CD4-positive, alpha-beta memory T cell (primary cell): ENCODE data around the gene GHITM. TPM values are rescaled to one million over a fixed set of nuclear protein-coding genes. Genes with fewer than 3 reads are reported as not detected.
"Not testable (repeated sequence)": the region's sequence is repeated elsewhere in the genome, so short reads cannot be mapped to it uniquely, and the experiment has no call there.

ENCODE experiments used
- CTCF ChIA-PET: fragments of 350-600 bp; sonication (Branson Sonifier 250); formaldehyde crosslinking; loops from one replicate; lab custom pipeline; 2021; ENCODE audit warnings: inconsistent platforms; ENCODE audit not compliant: partially characterized antibody; lab: Charles Lee
- POLR2A ChIA-PET: fragments of 350-600 bp; sonication (Branson Sonifier 250); formaldehyde crosslinking; loops from one replicate; lab custom pipeline; 2021; ENCODE audit not compliant: partially characterized antibody; lab: Charles Lee
- DNase-seq, 5 donors: peaks; one replicate each; pipeline versions ENCODE4 v3.0.0 to v3.0.0-alpha.2; 2020 to 2022; ENCODE audit warnings: mixed read lengths in 1 of 5
- H3K27ac ChIP-seq: one replicate; pipeline ENCODE4 v1.7.0; 2013; ENCODE audit warnings: low read depth, low read length
- H3K27me3 ChIP-seq: 2 replicates; pipeline ENCODE4 v1.7.0; 2013; ENCODE audit warnings: mild to moderate bottlenecking, low read length, moderate library complexity; ENCODE audit not compliant: insufficient read depth
- H3K36me3 ChIP-seq: 2 replicates; pipeline ENCODE4 v1.7.0; 2013; ENCODE audit warnings: mild to moderate bottlenecking, low read length, moderate library complexity; ENCODE audit not compliant: insufficient read depth
- H3K4me1 ChIP-seq: 2 replicates; pipeline ENCODE4 v1.7.0; 2013; ENCODE audit warnings: mild to moderate bottlenecking, low read length, moderate library complexity; ENCODE audit not compliant: insufficient read depth
- H3K4me3 ChIP-seq, 2 donors: one replicate each; pipeline ENCODE4 v1.7.0; 2013; ENCODE audit warnings: low read length in 2 of 2, mild to moderate bottlenecking in 1 of 2
- H3K9me3 ChIP-seq, 2 donors: one replicate each; pipeline ENCODE4 v1.7.0; 2013; ENCODE audit warnings: low read length in 2 of 2, control low read depth in 1 of 2; ENCODE audit not compliant: control insufficient read depth in 1 of 2
- H3K27ac Mint-ChIP-seq, 7 donors: one replicate each; pipeline ENCODE4 v1.8.0; 2020 to 2021; ENCODE audit warnings: mixed read lengths in 7 of 7, mild to moderate bottlenecking in 6 of 7, inconsistent platforms in 3 of 7, moderate library complexity in 3 of 7
- H3K27me3 Mint-ChIP-seq, 2 donors: one replicate each; pipeline ENCODE4 v1.8.0; 2020 to 2021; ENCODE audit warnings: mixed read lengths in 2 of 2
- H3K36me3 Mint-ChIP-seq, 2 donors: one replicate each; pipeline ENCODE4 v1.8.0; 2020 to 2021; ENCODE audit warnings: mixed read lengths in 2 of 2, inconsistent platforms in 1 of 2, mild to moderate bottlenecking in 1 of 2
- H3K4me1 Mint-ChIP-seq, 4 donors: one replicate each; pipeline ENCODE4 v1.8.0; 2020 to 2021; ENCODE audit warnings: mixed read lengths in 4 of 4, mild to moderate bottlenecking in 1 of 4
- H3K4me3 Mint-ChIP-seq, 8 donors: one replicate each; pipeline ENCODE4 v1.8.0; 2020 to 2021; ENCODE audit warnings: mixed read lengths in 8 of 8, mild to moderate bottlenecking in 7 of 8, moderate library complexity in 6 of 8, inconsistent platforms in 3 of 8
- H3K9me3 Mint-ChIP-seq, 8 donors: one replicate each; pipeline ENCODE4 v1.8.0; 2020 to 2021; ENCODE audit warnings: mixed read lengths in 8 of 8, mild to moderate bottlenecking in 5 of 8, inconsistent platforms in 3 of 8, moderate library complexity in 1 of 8
- intact Hi-C: fragments of 100-400 bp; cut with micrococcal nuclease; formaldehyde crosslinking; loops from one replicate; pipeline ENCODE4 v1.15.1; 2023
- polyA plus RNA-seq, 2 donors: library from polyadenylated mRNA; unstranded; fragments of 300-500 nt; fragmentation: Illumina TruSeq; gene quantifications; one replicate each; pipeline ENCODE4 v1.2.3, GENCODE V29; 2021
- total RNA-seq, 2 experiments: library from RNA; stranded (reverse); gene quantifications; one replicate each; pipeline ENCODE4 v1.2.3, GENCODE V29; 2021

The GHITM gene
- 10 to 100 TPM; 83.4 to 88.6 TPM for total RNA-seq
- polyA plus RNA-seq, result 100 to 1,000 TPM; 258 to 525 TPM

DNA sequence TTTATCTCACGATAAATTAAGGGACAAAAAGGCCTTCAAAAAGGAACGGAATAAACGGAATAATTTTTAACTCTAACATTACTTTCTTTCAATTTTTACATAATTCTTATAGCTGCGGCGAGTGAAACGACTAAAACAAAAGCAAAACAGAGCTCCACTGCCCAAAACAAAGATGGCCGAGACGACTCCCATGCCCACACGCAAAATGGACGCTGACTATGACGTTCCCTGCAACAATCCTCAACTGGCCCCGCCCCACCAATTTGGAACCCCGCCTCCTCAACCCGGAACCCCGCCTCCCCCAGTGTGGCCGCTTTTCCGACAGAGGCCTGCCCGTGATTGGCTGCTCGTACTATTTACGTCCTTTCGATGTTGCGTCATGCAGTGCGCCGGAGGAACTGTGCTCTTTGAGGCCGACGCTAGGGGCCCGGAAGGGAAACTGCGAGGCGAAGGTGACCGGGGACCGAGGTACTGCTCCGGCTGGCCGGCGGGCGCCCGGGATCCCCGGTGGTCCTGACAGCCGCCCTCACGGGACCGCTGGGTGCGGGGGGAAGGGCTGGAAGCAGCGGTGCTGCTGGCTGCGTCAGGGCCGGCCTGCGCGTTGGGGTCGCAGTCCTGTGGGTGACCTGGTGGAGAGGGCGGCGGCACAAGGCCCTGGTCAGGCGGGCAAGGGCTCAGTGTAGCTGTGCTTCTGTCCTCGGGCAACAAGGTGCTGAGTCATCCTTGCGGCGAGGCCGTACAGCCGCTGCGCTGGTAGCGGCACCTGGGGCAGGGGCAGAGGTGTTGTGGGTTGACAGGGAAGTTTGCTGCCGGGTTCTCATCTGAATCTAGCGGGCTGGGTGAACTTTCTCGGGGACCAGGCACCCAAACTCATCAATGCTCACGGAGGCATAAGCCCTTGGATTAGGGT lies at the start of gene GHITM:
TSS of gene GHITM (plus strand) at position 384 of the 910 bp plus-strand sequence. CDS start 1,992 bp downstream, outside the sequence.
- Histone ChIP-seq H3K4me3 (peak within 1 kb of the TSS; percentile 43 to 95), H3K9me3 (no peaks in the 10 kb centered on the region), H3K27me3 (no peaks in the 10 kb centered on the region), H3K4me1 (peaks cover 25% of the 10 kb centered on the region), H3K27ac (peak within 1 kb of the TSS; percentile 97), H3K36me3 (peaks cover 20% of the 10 kb centered on the region)
- no peaks in the 10 kb centered on the region for H3K9me3 Mint-ChIP-seq
- peaks cover 20 to 34% (median 24%) of the 10 kb centered on the region in 4 donors for H3K4me1 Mint-ChIP-seq
- ChIA-PET CTCF (interaction anchor here (0.9 to 3.8 kb wide), 5 partner anchors 8 to 401 kb away, joined by 3 to 28 read pairs (median 3); no protein-coding TSS in a partner anchor), POLR2A (interaction anchor here (1.0 to 3.3 kb wide), 7 partner anchors 10 to 190 kb away, joined by 3 to 16 read pairs (median 5); partner anchors contain the start of gene CCSER2)
- peak; percentile 99 to 100 (median 100) for DNase-seq
- intact Hi-C loops, result loop anchor here (1.0 to 10.0 kb wide), 3 partner anchors 53 to 405 kb away; partner anchors contain the start of gene CDHR1
- H3K36me3 Mint-ChIP-seq, result peaks cover 23 to 41% of the 10 kb centered on the region in 2 donors
- peak within 1 kb of the TSS; percentile 89 to 99 (median 96) for H3K4me3 Mint-ChIP-seq
- H3K27me3 Mint-ChIP-seq, result no peaks in the 10 kb centered on the region
- peak within 1 kb of the TSS; percentile 96 to 99 (median 98) for H3K27ac Mint-ChIP-seq

DNA sequence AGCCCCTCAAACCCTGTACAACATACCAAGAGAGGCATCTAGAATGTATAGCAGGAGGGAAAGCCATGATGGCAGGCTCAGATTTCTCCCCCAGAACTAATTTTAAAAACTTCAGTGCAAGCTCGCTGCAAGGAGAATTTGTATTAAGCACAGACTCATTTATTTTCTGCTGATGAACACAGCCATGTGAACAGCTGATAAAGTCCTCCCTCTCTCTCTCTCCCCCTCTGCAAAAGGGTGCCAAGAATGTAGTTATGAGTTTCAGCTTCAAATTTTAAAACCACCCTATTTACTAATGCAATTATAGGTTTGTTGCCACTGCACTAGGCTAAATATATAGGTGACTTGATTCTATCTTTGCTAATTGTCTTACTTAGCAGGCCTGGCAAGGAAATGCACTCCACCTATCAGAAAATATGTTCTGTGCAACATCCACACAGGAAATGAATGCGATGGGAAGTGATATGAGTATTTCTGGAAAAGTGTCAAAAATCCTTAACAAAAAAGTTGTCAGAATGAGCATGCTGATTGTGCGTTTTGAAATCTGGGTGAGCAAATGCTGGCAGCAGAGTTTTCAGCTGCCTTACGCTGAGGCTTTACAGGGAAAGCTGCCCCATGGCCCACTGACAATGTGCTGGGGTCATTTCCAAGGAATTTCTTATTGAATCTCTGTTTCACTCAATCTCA lies 43.4 kb upstream of the GHITM start:
- intact Hi-C loops, result no loop called here

GRCh38 chr10:84097787-84098353 lies 41.4 kb upstream of the GHITM start:
- H3K4me3 ChIP-seq, result no peak overlapping the region
- ChIA-PET CTCF (no interaction called here), POLR2A (no interaction called here)
- DNase-seq, result no peak
- H3K4me3 Mint-ChIP-seq, result no peak overlapping the region
- H3K9me3 Mint-ChIP-seq, result no peaks in the 10 kb centered on the region
- no peaks in the 10 kb centered on the region for H3K9me3 ChIP-seq
- no peak overlapping the region for H3K27ac ChIP-seq
- peaks cover 3 to 4% of the 10 kb centered on the region in 2 donors for H3K27me3 Mint-ChIP-seq
- no peak overlapping the region for H3K27ac Mint-ChIP-seq
- no peaks in the 10 kb centered on the region for H3K4me1 Mint-ChIP-seq
- H3K4me1 ChIP-seq, result no peaks in the 10 kb centered on the region
- H3K27me3 ChIP-seq, result no peaks in the 10 kb centered on the region
- no peaks in the 10 kb centered on the region for H3K36me3 Mint-ChIP-seq
- no peaks in the 10 kb centered on the region for H3K36me3 ChIP-seq
- intact Hi-C loops, result no loop called here

More for the DNA sequence above, 43.4 kb upstream of the GHITM start:
- H3K27me3 ChIP-seq, result no peaks in the 10 kb centered on the region
- Mint-ChIP-seq H3K27ac (no peak overlapping the region), H3K27me3 (peaks cover 1 to 7% of the 10 kb centered on the region in 2 donors), H3K9me3 (no peaks in the 10 kb centered on the region), H3K36me3 (no peaks in the 10 kb centered on the region), H3K4me1 (no peaks in the 10 kb centered on the region), H3K4me3 (no peak overlapping the region)
- no peak for DNase-seq
- H3K9me3 ChIP-seq, result no peaks in the 10 kb centered on the region
- ChIA-PET CTCF (interaction anchor here (0.6 kb wide), 1 partner anchor 812 kb away, joined by 3 read pairs; no protein-coding TSS in a partner anchor), POLR2A (no interaction called here)
- H3K4me1 ChIP-seq, result no peaks in the 10 kb centered on the region
- no peak overlapping the region for H3K4me3 ChIP-seq
- no peaks in the 10 kb centered on the region for H3K36me3 ChIP-seq
- no peak overlapping the region for H3K27ac ChIP-seq

DNA sequence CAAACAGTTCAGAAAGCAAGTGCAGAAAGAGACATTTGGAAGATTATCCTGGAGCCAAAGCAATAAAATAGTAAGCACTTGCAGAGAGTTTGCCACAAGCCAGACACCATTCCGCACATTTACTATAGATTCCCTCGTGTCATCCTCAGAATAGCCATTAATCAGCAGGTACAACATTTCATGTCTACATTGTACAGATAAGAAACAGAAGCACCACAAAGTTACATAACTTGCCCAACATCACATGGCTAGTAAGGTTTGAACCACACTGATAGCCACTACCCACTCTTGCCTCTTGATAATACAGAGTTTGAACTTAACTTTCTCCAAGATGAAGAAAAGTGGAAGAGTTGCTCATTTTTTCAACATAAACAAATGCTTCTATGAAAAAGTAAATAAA lies 40.6 kb upstream of the GHITM start:
- no peak for DNase-seq
- Mint-ChIP-seq H3K4me1 (no peaks in the 10 kb centered on the region), H3K27ac (no peak overlapping the region), H3K36me3 (no peaks in the 10 kb centered on the region), H3K9me3 (no peaks in the 10 kb centered on the region), H3K4me3 (no peak overlapping the region), H3K27me3 (peaks cover 3 to 4% of the 10 kb centered on the region in 2 donors)
- ChIA-PET POLR2A (no interaction called here), CTCF (no interaction called here)
- Histone ChIP-seq H3K4me1 (no peaks in the 10 kb centered on the region), H3K36me3 (no peaks in the 10 kb centered on the region), H3K9me3 (no peaks in the 10 kb centered on the region), H3K4me3 (no peak overlapping the region), H3K27me3 (no peaks in the 10 kb centered on the region), H3K27ac (no peak overlapping the region)
- intact Hi-C loops, result no loop called here

DNA sequence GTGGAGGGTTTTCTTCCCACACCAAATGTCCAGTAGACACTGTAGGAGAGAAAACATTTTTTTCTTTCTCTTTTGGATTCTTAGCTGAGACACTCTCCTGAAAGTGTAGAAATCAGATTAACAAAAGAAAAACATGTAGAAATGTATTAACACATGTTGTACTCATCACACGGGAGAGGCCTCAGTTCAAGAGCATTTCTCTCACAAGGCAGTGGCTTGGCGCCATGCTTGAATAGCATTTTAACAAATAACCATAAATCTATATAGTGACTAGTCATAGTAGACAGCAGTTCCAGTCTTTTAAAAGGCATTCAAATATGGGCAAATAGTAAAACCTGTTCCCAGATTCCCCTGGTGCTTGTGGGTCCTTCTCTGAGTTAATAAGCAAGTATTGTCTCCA lies 38.3 kb upstream of the GHITM start:
- H3K4me3 Mint-ChIP-seq, result no peak overlapping the region

GRCh38 chr10:84108797-84109196 lies 30.5 kb upstream of the GHITM start:
- Mint-ChIP-seq H3K36me3 (no peaks in the 10 kb centered on the region), H3K9me3 (no peaks in the 10 kb centered on the region), H3K4me1 (no peaks in the 10 kb centered on the region), H3K27me3 (peaks cover under 1 to 6% of the 10 kb centered on the region in 2 donors), H3K4me3 (no peak overlapping the region), H3K27ac (no peak overlapping the region)
- no peak for DNase-seq
- H3K27me3 ChIP-seq, result no peaks in the 10 kb centered on the region
- H3K9me3 ChIP-seq, result no peaks in the 10 kb centered on the region
- H3K36me3 ChIP-seq, result no peaks in the 10 kb centered on the region
- H3K27ac ChIP-seq, result no peak overlapping the region
- no peaks in the 10 kb centered on the region for H3K4me1 ChIP-seq
- intact Hi-C loops, result no loop called here
- H3K4me3 ChIP-seq, result no peak overlapping the region
- CTCF ChIA-PET, result no interaction called here
- POLR2A ChIA-PET, result no interaction called here

More for the DNA sequence above, 38.3 kb upstream of the GHITM start:
- Histone ChIP-seq H3K4me3 (no peak overlapping the region), H3K4me1 (no peaks in the 10 kb centered on the region), H3K27me3 (no peaks in the 10 kb centered on the region), H3K36me3 (no peaks in the 10 kb centered on the region), H3K27ac (no peak overlapping the region), H3K9me3 (no peaks in the 10 kb centered on the region)
- peaks cover 3 to 4% of the 10 kb centered on the region in 2 donors for H3K27me3 Mint-ChIP-seq
- ChIA-PET POLR2A (no interaction called here), CTCF (no interaction called here)
- H3K36me3 Mint-ChIP-seq, result no peaks in the 10 kb centered on the region
- intact Hi-C loops, result no loop called here
- no peak overlapping the region for H3K27ac Mint-ChIP-seq
- H3K4me1 Mint-ChIP-seq, result no peaks in the 10 kb centered on the region
- no peaks in the 10 kb centered on the region for H3K9me3 Mint-ChIP-seq
- no peak for DNase-seq

- DNase-seq, H3K4me3 Mint-ChIP-seq, H3K4me1 Mint-ChIP-seq, H3K4me3 ChIP-seq, H3K36me3 Mint-ChIP-seq, CTCF ChIA-PET, H3K27ac ChIP-seq, H3K27me3 ChIP-seq, POLR2A ChIA-PET, H3K9me3 Mint-ChIP-seq, H3K36me3 ChIP-seq, intact Hi-C loops, H3K27ac Mint-ChIP-seq, H3K4me1 ChIP-seq, H3K27me3 Mint-ChIP-seq, H3K9me3 ChIP-seq: not testable (repeated sequence)
Measured at GRCh38 chr10:84109772-84110171, 29.5 kb upstream of the GHITM start.
